IMR-90 (cell line): ENCODE data around the gene NAIF1. TPM values are rescaled to one million over a fixed set of nuclear protein-coding genes. Genes with fewer than 3 reads are reported as not detected.

ENCODE experiments used
- ATAC-seq: fragments of 200-7000 bp; cut with Tn5 transposase; 2 replicates; pipeline ENCODE4 v1.9.1; 2020; ENCODE audit warnings: low read depth, mild to moderate bottlenecking, moderate library complexity
- Bru-seq: library from RNA; stranded (reverse); fragments of 400-500 nt; gene quantifications from one replicate; lab custom pipeline; 2021; lab: Mats Ljungman, UMichigan
- BruChase-seq, 2 experiments: library from RNA; stranded (reverse); fragments of 400-500 nt; gene quantifications; one replicate each; lab custom pipeline; 2021; lab: Mats Ljungman, UMichigan
- BruUV-seq: library from RNA; stranded (reverse); fragments of 400-500 nt; replicated peaks from 2 replicates; lab custom pipeline; 2021; lab: Mats Ljungman, UMichigan
- CTCF ChIA-PET: fragments of 300-600 bp; formaldehyde crosslinking; extraction: SDS; loops from one replicate; lab custom pipeline; 2021; ENCODE audit warnings: antibody characterized with exemption; lab: Yijun Ruan, JAX
- POLR2A ChIA-PET: fragments of 300-600 bp; sonication (Branson Sonifier 250); formaldehyde crosslinking; loops from one replicate; lab custom pipeline; 2022; ENCODE audit warnings: antibody characterized with exemption; ENCODE audit not compliant: unreplicated experiment; lab: Charles Lee
- DNase-seq: peaks from one replicate; pipeline ENCODE4 v3.0.0; 2013
- H2AFZ ChIP-seq: replicated peaks from 2 replicates; pipeline ENCODE3; 2013; ENCODE audit warnings: low read length, mild to moderate bottlenecking; ENCODE audit not compliant: poor library complexity
- H2AK5ac ChIP-seq: 2 replicates; pipeline ENCODE4 v1.6.1; 2013; ENCODE audit warnings: low read depth, low read length, inconsistent platforms
- H2AK9ac ChIP-seq: replicated peaks from 2 replicates; pipeline ENCODE3; 2013; ENCODE audit warnings: mild to moderate bottlenecking, low read depth, low read length, moderate library complexity; ENCODE audit not compliant: poor library complexity
- H2BK120ac ChIP-seq: 2 replicates; pipeline ENCODE4 v1.6.1; 2013; ENCODE audit warnings: low read depth, low read length, inconsistent platforms
- H2BK15ac ChIP-seq: 3 replicates; pipeline ENCODE4 v1.6.1; 2013; ENCODE audit warnings: low read depth, low read length, inconsistent platforms
- H2BK20ac ChIP-seq: 2 replicates; pipeline ENCODE4 v1.6.1; 2013; ENCODE audit warnings: low read depth, mild to moderate bottlenecking, inconsistent platforms, low read length, moderate library complexity
- H2BK5ac ChIP-seq: 2 replicates; pipeline ENCODE4 v1.6.1; 2013; ENCODE audit warnings: mild to moderate bottlenecking, low read depth, low read length, inconsistent platforms; ENCODE audit not compliant: poor library complexity, severe bottlenecking
- H3K14ac ChIP-seq: replicated peaks from 2 replicates; pipeline ENCODE4 v1.6.1; 2013; ENCODE audit warnings: low read depth, low read length, inconsistent platforms
- H3K18ac ChIP-seq: 2 replicates; pipeline ENCODE4 v1.6.1; 2013; ENCODE audit warnings: low read depth, low read length, control low read depth
- H3K23ac ChIP-seq: 2 replicates; pipeline ENCODE4 v1.6.1; 2013; ENCODE audit warnings: low read depth, low read length, inconsistent platforms
- H3K27ac ChIP-seq: 2 replicates; pipeline ENCODE4 v1.5.1; 2013; ENCODE audit warnings: mild to moderate bottlenecking, control low read depth, low read length; ENCODE audit not compliant: insufficient read depth
- H3K27me3 ChIP-seq: 2 replicates; pipeline ENCODE4 v1.6.1; 2013; ENCODE audit warnings: low read length; ENCODE audit not compliant: control insufficient read depth, insufficient read depth
- H3K36me3 ChIP-seq: 2 replicates; pipeline ENCODE4 v1.6.1; 2013; ENCODE audit warnings: low read length, mixed read lengths; ENCODE audit not compliant: control insufficient read depth, insufficient read depth
- H3K4ac ChIP-seq: 2 replicates; pipeline ENCODE4 v1.6.1; 2013; ENCODE audit warnings: low read depth, low read length, inconsistent platforms
- H3K4me1 ChIP-seq: 2 replicates; pipeline ENCODE4 v1.6.1; 2013; ENCODE audit warnings: low read length, mixed read lengths; ENCODE audit not compliant: control insufficient read depth, insufficient read depth
- H3K4me2 ChIP-seq: 2 replicates; pipeline ENCODE4 v1.6.1; 2013; ENCODE audit warnings: low read depth, mild to moderate bottlenecking, control low read depth, low read length, moderate library complexity
- H3K4me3 ChIP-seq: 2 replicates; pipeline ENCODE4 v1.5.1; 2013; ENCODE audit warnings: low read depth, mild to moderate bottlenecking, control low read depth, low read length, moderate library complexity; ENCODE audit not compliant: insufficient read depth
- H3K56ac ChIP-seq: 2 replicates; pipeline ENCODE4 v1.6.1; 2013; ENCODE audit warnings: low read length, inconsistent platforms; ENCODE audit not compliant: insufficient read depth; ENCODE audit errors: extremely low read depth
- H3K79me1 ChIP-seq, 2 experiments: 2 replicates each; pipeline ENCODE4 v1.6.1; 2013; ENCODE audit warnings: low read length in 2 of 2, inconsistent platforms in 1 of 2, low read depth in 1 of 2
- H3K9ac ChIP-seq: 2 replicates; pipeline ENCODE4 v1.6.1; 2013; ENCODE audit warnings: low read depth, low read length, control low read depth
- H3K9me1 ChIP-seq: 2 replicates; pipeline ENCODE4 v1.6.1; 2013; ENCODE audit warnings: low read length, inconsistent platforms; ENCODE audit not compliant: insufficient read depth
- H3K9me3 ChIP-seq: 2 replicates; pipeline ENCODE4 v1.6.1; 2013; ENCODE audit warnings: low read length; ENCODE audit not compliant: control insufficient read depth, insufficient read depth
- H4K20me1 ChIP-seq: 2 replicates; pipeline ENCODE4 v1.6.1; 2013; ENCODE audit warnings: low read length, inconsistent platforms; ENCODE audit not compliant: insufficient read depth
- H4K5ac ChIP-seq: 2 replicates; pipeline ENCODE4 v1.6.1; 2013; ENCODE audit warnings: mild to moderate bottlenecking, low read depth, low read length, control low read depth
- H4K8ac ChIP-seq, 2 experiments: 2 replicates each; pipeline ENCODE4 v1.6.1; 2013; ENCODE audit warnings: low read depth in 2 of 2, low read length in 2 of 2, control low read depth in 1 of 2, inconsistent platforms in 1 of 2
- H4K91ac ChIP-seq: 2 replicates; pipeline ENCODE4 v1.6.1; 2013; ENCODE audit warnings: low read depth, low read length, inconsistent platforms; ENCODE audit not compliant: insufficient read depth
- CHD1 ChIP-seq: IDR thresholded peaks from 2 replicates; pipeline ENCODE4 v1.6.1; 2012; ENCODE audit warnings: low read depth, low read length, improper control_type of control experiment
- FOS ChIP-seq: fragments of 150-350 bp; IDR thresholded peaks from 2 replicates; pipeline ENCODE4 v1.6.1; 2016; ENCODE audit warnings: low read depth, low read length
- MXI1 ChIP-seq: IDR thresholded peaks from 2 replicates; pipeline ENCODE4 v1.6.1; 2012; ENCODE audit warnings: low read depth, mild to moderate bottlenecking, low read length, moderate library complexity, borderline replicate concordance
- POLR2A ChIP-seq: IDR thresholded peaks from 2 replicates; pipeline ENCODE4 v1.6.1; 2012; ENCODE audit warnings: mild to moderate bottlenecking, low read depth, low read length
- RAD21 ChIP-seq: IDR thresholded peaks from 2 replicates; pipeline ENCODE4 v1.6.1; 2012; ENCODE audit warnings: low read length, improper control_type of control experiment
- RCOR1 ChIP-seq: IDR thresholded peaks from 2 replicates; pipeline ENCODE4 v1.6.1; 2012; ENCODE audit warnings: mild to moderate bottlenecking, low read length, improper control_type of control experiment; ENCODE audit not compliant: insufficient replicate concordance
- WGBS, 2 experiments: methylation state at CpG; one replicate each; pipeline versions ENCODE4 v1.1.5 to v1.1.7; 2013; ENCODE audit warnings: missing lambda C conversion rate in 2 of 2; ENCODE audit not compliant: insufficient read length in 1 of 2; ENCODE audit errors: extremely low coverage in 2 of 2; 5-methylcytosine and 5-hydroxymethylcytosine counted together
- dilution Hi-C: fragments of 300-500 bp; cut with HindIII; formaldehyde crosslinking; loops from one replicate; pipeline ENCODE4 v1.14.3; 2018; ENCODE audit warnings: low sequenced_read_pairs; ENCODE audit not compliant: unreplicated experiment
- in situ Hi-C: fragments of 300-500 bp; cut with MboI; formaldehyde crosslinking; loops from 3 replicates; pipeline ENCODE4 v1.14.3; 2019; ENCODE audit warnings: low sequenced_read_pairs, inconsistent platforms, mixed read lengths
- intact Hi-C: fragments of 100-400 bp; cut with micrococcal nuclease; formaldehyde crosslinking; loops from 2 replicates; pipeline ENCODE4 v1.10.0; 2022
- long read RNA-seq: library from polyadenylated mRNA; unstranded; transcript quantifications from one replicate; pipeline ENCODE4 v2.0.0, GENCODE V29; 2021; ENCODE audit not compliant: unreplicated experiment
- polyA plus RNA-seq, 3 experiments: library from polyadenylated mRNA; depleted of rRNA; stranded (reverse); fragments of >200 nt; gene quantifications; 2 replicates each; pipeline ENCODE4 v1.2.3, GENCODE V29; 2012; ENCODE audit warnings: low replicate concordance in 1 of 3
- total RNA-seq: library from RNA; depleted of rRNA; stranded (reverse); fragments of >200 nt; gene quantifications from 2 replicates; pipeline ENCODE4 v1.2.3, GENCODE V29; 2012; rRNA removed

Gene NAIF1
- total RNA-seq (8.3 and 9.7 TPM in 2 replicates), polyA plus RNA-seq (2012; rRNA removed) (10.1 and 10.4 TPM in 2 replicates), Bru-seq, nascent RNA (percentile 50 among the genes with signal in this experiment), BruChase-seq, experiment 1, labeled RNA remaining after a 6-hour chase (percentile 55 among the genes with signal in this experiment), BruChase-seq, experiment 2, labeled RNA remaining after a 2-hour chase (percentile 56 among the genes with signal in this experiment)
- 7.8 and 9.2 TPM in 2 replicates for polyA plus RNA-seq (2012; cell fraction: cytosol; rRNA removed)
- polyA plus RNA-seq (2012; cell fraction: nucleus; rRNA removed; ENCODE audit: low replicate concordance): 3.5 and 5.6 TPM in 2 replicates
- long read RNA-seq, transcript NAIF1-201 (2 exons, 3,399 nt): major isoform, 6 of 16 reads
- long read RNA-seq, partial matches to known transcripts: 0 of 16 reads
- long read RNA-seq, other reads (novel, unspliced or antisense): 10 of 16 reads

GRCh38 chr9:128066713-128067644 is at the start of gene NAIF1:
Gene NAIF1, minus strand, starts transcription at chr9:128067320. Its CDS starts 219 bp downstream, at chr9:128067101.
- ChIA-PET POLR2A (interaction anchor here (1.0 kb wide), 1 partner anchor 27 kb away, joined by 3 read pairs; no protein-coding TSS in a partner anchor), CTCF (no interaction called here)
- Histone ChIP-seq H2BK120ac (peak within 1 kb of the TSS; percentile 63), H4K20me1 (no peaks in the 10 kb centered on the region), H3K36me3 (peaks cover 10% of the 10 kb centered on the region; the same call in 1 of the 2 replicates), H3K23ac (peak within 1 kb of the TSS; percentile 98), H3K4me1 (peaks cover 14% of the 10 kb centered on the region), H4K8ac (peak within 1 kb of the TSS; percentile 94 to 99), H2AK9ac (peak within 1 kb of the TSS; percentile 100), H3K9ac (peak within 1 kb of the TSS; percentile 84), H3K4me3 (peak within 1 kb of the TSS; percentile 70), H4K5ac (peak within 1 kb of the TSS; percentile 83), H4K91ac (peak within 1 kb of the TSS; percentile 96), H3K27me3 (no peaks in the 10 kb centered on the region), H3K9me3 (no peaks in the 10 kb centered on the region), H2BK20ac (peak within 1 kb of the TSS; percentile 53), H3K79me1 (peaks cover 26 to 45% of the 10 kb centered on the region in 2 experiments), H3K18ac (peak within 1 kb of the TSS; percentile 77), H3K27ac (peak within 1 kb of the TSS; percentile 87), H3K4me2 (peak within 1 kb of the TSS; percentile 81), H2BK5ac (peak within 1 kb of the TSS; percentile 92), H2BK15ac (peak within 1 kb of the TSS; percentile 89; the same call in 1 of the 3 replicates), H2AFZ (peak within 1 kb of the TSS; percentile 91), H3K56ac (peak within 1 kb of the TSS; percentile 97), H3K4ac (peak within 1 kb of the TSS; percentile 94), H2AK5ac (peak within 1 kb of the TSS; percentile 90), H3K9me1 (peaks cover 12% of the 10 kb centered on the region), H3K14ac (peak within 1 kb of the TSS; percentile 97)
- intact Hi-C loops: no loop called here
- no TSS peak for BruUV-seq
- DNase-seq: peak; percentile 100
- ATAC-seq: peak; percentile 80
- dilution Hi-C loops: no loop called here
- WGBS, 2 experiments: 40% methylated on average over 37 of the region's 54 CpGs; no CpG with 5 or more reads in 1 of the 2 experiments
- in situ Hi-C loops: no loop called here
- TF ChIP-seq RCOR1: no peak
- TF ChIP-seq POLR2A: no peak; the same call in 1 of the 2 replicates
- TF ChIP-seq MXI1: no peak
- TF ChIP-seq FOS: peak; percentile 65; the same call in 1 of the 2 replicates
- no peak for TF ChIP-seq CHD1
- no peak for TF ChIP-seq RAD21
